Measurements from ENCODE around the gene DLAT.
A peak's percentile ranks its signal among the peaks of the same experiment; 100 is the strongest.

DLAT gene

GRCh38 chr11:112024773-112025678 is at the start of gene DLAT:
TSS of gene DLAT (plus strand) at chr11:112025408. CDS start at chr11:112025473, 65 bp downstream.
- no peak for TF ChIP-seq FOXP2 (optimal IDR thresholded peaks at IDR 0.05; ENCODE audit: control extremely low read depth, extremely low read length, insufficient read depth)
- TF ChIP-seq POLR2AphosphoS5 (IDR thresholded peaks at IDR 0.05; ENCODE audit: borderline replicate concordance, low read depth, low read length) = peak; percentile 94
- Histone ChIP-seq H3K9ac (ENCODE audit: insufficient read length) (peak within 1 kb of the TSS; percentile 96), H3K36me3 (ENCODE audit: insufficient read depth, low read length) (peaks cover 22% of the 10 kb centered on the region), H3K9me3 (ENCODE audit: low read depth, low read length) (no peaks in the 10 kb centered on the region), H3K27ac (peak within 1 kb of the TSS; percentile 69), H3K4me3 (peak within 1 kb of the TSS; percentile 82)
- peak; percentile 28 for DNase-seq (ENCODE audit: low read depth, low spot score)

- Histone ChIP-seq H3K27ac (no peak overlapping the region), H3K36me3 (ENCODE audit: insufficient read depth, low read length) (peaks cover 7% of the 10 kb centered on the region; the same call in 1 of the 2 replicates), H3K4me3 (no peak overlapping the region), H3K9me3 (ENCODE audit: low read depth, low read length) (no peaks in the 10 kb centered on the region), H3K9ac (ENCODE audit: insufficient read length) (no peak overlapping the region)
- no peak for DNase-seq (ENCODE audit: low read depth, low spot score)
- TF ChIP-seq POLR2AphosphoS5 (IDR thresholded peaks at IDR 0.05; ENCODE audit: borderline replicate concordance, low read depth, low read length) = no peak
- no peak for TF ChIP-seq FOXP2 (optimal IDR thresholded peaks at IDR 0.05; ENCODE audit: control extremely low read depth, extremely low read length, insufficient read depth)
- TF ChIP-seq EZH2 (IDR thresholded peaks at IDR 0.05) = no peak
Measured at GRCh38 chr11:111976119-111976766, 49.0 kb upstream of the DLAT start.

GRCh38 chr11:111976767-111977145 is 48.5 kb upstream of the DLAT start:
- Histone ChIP-seq H3K36me3 (ENCODE audit: insufficient read depth, low read length) (peaks cover 7% of the 10 kb centered on the region; the same call in 1 of the 2 replicates), H3K27ac (no peak overlapping the region), H3K4me3 (no peak overlapping the region), H3K9ac (ENCODE audit: insufficient read length) (no peak overlapping the region), H3K9me3 (ENCODE audit: low read depth, low read length) (no peaks in the 10 kb centered on the region)
- no peak for TF ChIP-seq POLR2AphosphoS5 (IDR thresholded peaks at IDR 0.05; ENCODE audit: borderline replicate concordance, low read depth, low read length)
- TF ChIP-seq FOXP2 (optimal IDR thresholded peaks at IDR 0.05; ENCODE audit: control extremely low read depth, extremely low read length, insufficient read depth) = no peak
- DNase-seq (ENCODE audit: low read depth, low spot score) = no peak

- Histone ChIP-seq H3K27ac (no peak overlapping the region), H3K36me3 (ENCODE audit: insufficient read depth, low read length) (peaks cover 11% of the 10 kb centered on the region; the same call in 1 of the 2 replicates), H3K4me3 (no peak overlapping the region), H3K9me3 (ENCODE audit: low read depth, low read length) (no peaks in the 10 kb centered on the region), H3K9ac (ENCODE audit: insufficient read length) (no peak overlapping the region)
- no peak for DNase-seq (ENCODE audit: low read depth, low spot score)
- TF ChIP-seq EZH2 (IDR thresholded peaks at IDR 0.05) = no peak
- no peak for TF ChIP-seq FOXP2 (optimal IDR thresholded peaks at IDR 0.05; ENCODE audit: control extremely low read depth, extremely low read length, insufficient read depth)
- TF ChIP-seq POLR2AphosphoS5 (IDR thresholded peaks at IDR 0.05; ENCODE audit: borderline replicate concordance, low read depth, low read length) = no peak
Measured at GRCh38 chr11:111977146-111978027, 47.8 kb upstream of the DLAT start.

GRCh38 chr11:111978028-111978771 is 47.0 kb upstream of the DLAT start:
- H3K9me3 ChIP-seq (ENCODE audit: low read depth, low read length) = no peaks in the 10 kb centered on the region
- no peak for DNase-seq (ENCODE audit: low read depth, low spot score)
- H3K4me3 ChIP-seq = no peak overlapping the region
- TF ChIP-seq EZH2 (IDR thresholded peaks at IDR 0.05) (no peak), POLR2AphosphoS5 (IDR thresholded peaks at IDR 0.05; ENCODE audit: borderline replicate concordance, low read depth, low read length) (no peak), FOXP2 (optimal IDR thresholded peaks at IDR 0.05; ENCODE audit: control extremely low read depth, extremely low read length, insufficient read depth) (no peak)
- H3K36me3 ChIP-seq (ENCODE audit: insufficient read depth, low read length) = peaks cover 11% of the 10 kb centered on the region; the same call in 1 of the 2 replicates
- no peak overlapping the region for H3K27ac ChIP-seq
- H3K9ac ChIP-seq (ENCODE audit: insufficient read length) = no peak overlapping the region

GRCh38 chr11:111980062-111980461 is 45.1 kb upstream of the DLAT start:
- H3K36me3 ChIP-seq (ENCODE audit: insufficient read depth, low read length) = peaks cover 4% of the 10 kb centered on the region; the same call in 1 of the 2 replicates
- H3K9me3 ChIP-seq (ENCODE audit: low read depth, low read length) = no peaks in the 10 kb centered on the region
- no peak overlapping the region for H3K4me3 ChIP-seq
- no peak overlapping the region for H3K27ac ChIP-seq
- no peak overlapping the region for H3K9ac ChIP-seq (ENCODE audit: insufficient read length)
- no peak for DNase-seq (ENCODE audit: low read depth, low spot score)
- TF ChIP-seq FOXP2 (optimal IDR thresholded peaks at IDR 0.05; ENCODE audit: control extremely low read depth, extremely low read length, insufficient read depth) = no peak
- TF ChIP-seq EZH2 (IDR thresholded peaks at IDR 0.05) = no peak
- TF ChIP-seq POLR2AphosphoS5 (IDR thresholded peaks at IDR 0.05; ENCODE audit: borderline replicate concordance, low read depth, low read length) = no peak

- Histone ChIP-seq H3K4me3 (no peak overlapping the region), H3K27ac (no peak overlapping the region), H3K36me3 (ENCODE audit: insufficient read depth, low read length) (peaks cover 13% of the 10 kb centered on the region; the same call in 1 of the 2 replicates), H3K9me3 (ENCODE audit: low read depth, low read length) (no peaks in the 10 kb centered on the region), H3K9ac (ENCODE audit: insufficient read length) (no peak overlapping the region)
- no peak for DNase-seq (ENCODE audit: low read depth, low spot score)
- TF ChIP-seq POLR2AphosphoS5 (IDR thresholded peaks at IDR 0.05; ENCODE audit: borderline replicate concordance, low read depth, low read length) = no peak
- no peak for TF ChIP-seq FOXP2 (optimal IDR thresholded peaks at IDR 0.05; ENCODE audit: control extremely low read depth, extremely low read length, insufficient read depth)
- TF ChIP-seq EZH2 (IDR thresholded peaks at IDR 0.05) = no peak
Measured at GRCh38 chr11:111981270-111981669, 43.9 kb upstream of the DLAT start.
